SK-N-MC (cell line): ENCODE measurements around the gene SUMO1.

Source experiments
- EZH2 ChIP-seq: fragments of 200-600 bp; sonication (generic); IDR thresholded peaks from one replicate; pipeline ENCODE4 v1.6.1; 2017; ENCODE audit warnings: antibody characterized with exemption
- FOXP2 ChIP-seq: optimal IDR thresholded peaks from 2 replicates; pipeline ENCODE3; 2011; ENCODE audit warnings: mild to moderate bottlenecking, moderate library complexity; ENCODE audit not compliant: insufficient read depth; ENCODE audit errors: extremely low read length, control extremely low read depth
- POLR2AphosphoS5 ChIP-seq: IDR thresholded peaks from 2 replicates; pipeline ENCODE4 v1.6.1; 2012; ENCODE audit warnings: mild to moderate bottlenecking, low read depth, low read length, borderline replicate concordance

- TF ChIP-seq FOXP2 = no peak
- no peak for TF ChIP-seq POLR2AphosphoS5
- TF ChIP-seq EZH2 = no peak
Observed at GRCh38 chr2:202221873-202222272, 16.5 kb downstream of the SUMO1 start.
